Stimulated activated CD8-positive, alpha-beta memory T cell treated with anti-CD3 and anti-CD28 coated beads, Interleukin-4, amount 100 ng/mL, for 4 hours (primary cell): ENCODE measurements around the gene SLC33A1.
"Not testable (repeated sequence)": the region's sequence is repeated elsewhere in the genome, so short reads cannot be mapped to it uniquely, and the experiment has no call there.

ENCODE experiments used
- DNase-seq, 2 donors: peaks; one replicate each; pipeline ENCODE4 v3.0.0-alpha.2; 2020; ENCODE audit warnings: low read depth in 2 of 2, low spot score in 1 of 2

Gene SLC33A1

GRCh38 chr3:155854141-155854940, at the start of gene SLC33A1:
Gene SLC33A1 (minus strand): TSS chr3:155854427. CDS start chr3:155853997, 430 bp downstream.
- DNase-seq, result peak; percentile 95 to 99

DNA sequence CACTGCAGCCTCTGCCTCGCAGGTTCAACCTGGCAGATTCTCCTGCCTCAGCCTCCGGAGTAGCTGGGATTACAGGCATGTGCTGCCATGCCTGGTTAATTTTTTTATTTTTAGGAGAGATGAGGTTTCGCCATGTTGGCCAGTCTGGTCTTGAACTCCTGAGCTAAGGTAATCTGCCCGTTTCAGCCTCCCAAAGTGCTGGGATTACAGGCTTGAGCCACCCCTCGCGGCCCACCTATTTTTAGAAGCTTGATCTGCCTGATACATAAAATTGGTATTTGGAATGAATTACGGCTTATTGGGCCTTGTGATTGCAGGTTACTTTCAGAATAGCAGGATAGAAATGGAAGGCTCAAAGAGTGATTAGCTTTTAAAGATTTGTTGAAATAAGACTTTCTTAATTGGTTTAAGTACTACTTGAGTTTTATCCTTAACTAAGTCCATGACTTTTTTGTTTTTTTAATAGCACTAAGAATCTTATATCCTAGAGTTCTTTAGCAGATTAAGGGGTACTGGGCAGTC, 41.2 kb upstream of the SLC33A1 start:
- no peak for DNase-seq

- no peak for DNase-seq
Observed at GRCh38 chr3:155891321-155891720, 37.1 kb upstream of the SLC33A1 start.

- no peak for DNase-seq
Observed at GRCh38 chr3:155890671-155891190, 36.5 kb upstream of the SLC33A1 start.

- no peak for DNase-seq
Observed at GRCh38 chr3:155889952-155890351, 35.7 kb upstream of the SLC33A1 start.

DNA sequence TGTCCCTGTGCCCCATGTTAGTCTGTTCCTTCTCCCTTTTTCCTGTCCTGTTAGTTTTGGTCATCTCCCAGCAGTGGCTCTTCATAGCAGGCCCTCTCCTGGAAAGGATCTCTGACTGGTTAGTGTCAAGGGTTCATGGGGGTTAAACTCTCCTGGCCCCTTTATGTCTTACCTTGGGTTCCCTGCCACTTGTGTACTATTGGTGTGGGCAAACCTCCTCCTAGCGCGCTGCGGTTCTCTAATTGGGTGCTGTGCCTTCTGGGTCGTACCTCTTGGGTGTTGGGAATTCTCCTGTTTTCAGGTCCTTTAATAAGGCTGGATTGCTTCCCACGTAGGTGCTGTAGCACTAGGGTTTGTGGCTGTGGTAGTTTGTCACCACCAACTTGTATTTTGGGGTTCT, 35.0 kb upstream of the SLC33A1 start:
- DNase-seq, result no peak

- no peak for DNase-seq
Observed at GRCh38 chr3:155886915-155887314, 32.7 kb upstream of the SLC33A1 start.

DNA sequence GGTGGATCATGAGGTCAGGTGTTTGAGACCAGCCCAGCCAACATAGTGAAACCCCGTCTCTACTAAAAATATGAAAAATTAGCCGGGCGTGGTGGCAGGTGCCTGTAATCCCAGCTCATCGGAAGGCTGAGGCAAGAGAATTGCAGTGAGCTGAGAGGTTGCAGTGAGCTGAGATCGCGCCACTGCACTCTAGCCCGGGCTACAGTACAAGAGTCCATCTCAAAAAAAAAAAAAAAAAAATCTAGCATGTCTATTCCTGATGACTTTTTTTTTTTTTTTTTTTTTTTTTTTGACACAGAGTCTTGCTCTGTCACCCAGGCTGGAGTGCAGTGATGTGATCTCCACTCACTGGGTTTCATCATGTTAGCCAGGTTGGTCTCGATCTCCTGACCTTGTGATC, 32.1 kb upstream of the SLC33A1 start:
- DNase-seq, result not testable (repeated sequence)

DNA sequence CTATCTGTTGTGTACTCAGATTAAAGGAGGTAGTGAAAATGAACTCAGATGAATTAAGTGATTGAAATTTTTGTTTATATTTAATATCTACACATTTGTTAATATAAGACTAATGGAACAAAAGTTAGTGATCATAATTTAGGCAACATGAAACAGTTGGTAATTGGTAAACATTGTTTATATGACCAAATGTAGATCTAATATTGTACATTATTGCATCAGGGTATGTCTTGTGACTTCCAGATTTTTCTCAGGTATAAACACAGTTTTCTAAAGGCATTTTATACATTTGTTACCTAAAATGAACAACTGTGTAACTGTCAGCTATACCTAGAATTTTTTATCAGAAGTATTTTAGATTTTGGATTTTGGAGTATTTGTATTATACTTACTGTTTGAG, 31.1 kb upstream of the SLC33A1 start:
- DNase-seq, result no peak

GRCh38 chr3:155884292-155884691, 30.1 kb upstream of the SLC33A1 start:
- DNase-seq, result no peak

DNA sequence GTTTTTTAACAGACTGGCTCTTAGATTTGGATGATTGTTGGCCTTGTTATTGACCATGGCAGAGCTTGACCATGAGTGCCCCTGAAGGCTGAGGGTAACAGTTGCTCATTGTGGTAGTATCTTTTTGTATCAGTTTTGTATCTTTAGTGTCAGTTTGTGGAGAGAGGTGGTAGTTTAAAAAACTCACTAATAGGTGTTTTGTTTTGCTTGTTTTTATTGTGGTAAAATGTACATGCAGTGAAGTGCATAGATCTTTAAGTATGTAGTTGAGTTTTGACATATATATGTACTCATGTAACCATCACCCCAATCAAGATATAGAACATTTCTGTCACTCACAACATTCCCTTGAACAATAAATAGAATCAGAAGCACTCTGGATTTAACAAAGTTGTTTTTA, 26.1 kb upstream of the SLC33A1 start:
- no peak for DNase-seq

GRCh38 chr3:155876503-155876902, 22.3 kb upstream of the SLC33A1 start:
- no peak for DNase-seq

DNA sequence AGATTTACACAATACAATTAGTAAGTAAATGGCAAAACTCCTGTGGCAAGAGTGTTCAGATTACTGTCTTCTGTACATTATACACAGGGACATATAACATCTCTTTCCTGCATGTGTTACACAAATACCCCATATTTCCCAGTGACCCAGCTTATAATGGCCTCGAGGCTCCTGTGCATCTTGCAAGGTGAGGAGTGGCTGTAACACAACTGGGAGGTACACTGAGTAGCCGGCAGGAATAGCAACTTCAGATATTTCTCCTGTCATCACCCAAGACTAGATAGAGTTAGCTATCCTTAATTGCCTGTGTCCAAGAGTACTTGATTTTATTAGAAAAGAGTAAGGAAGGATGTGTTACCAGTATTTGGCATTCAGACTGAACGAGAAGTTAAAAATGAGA, 21.8 kb upstream of the SLC33A1 start:
- DNase-seq, result no peak

DNA sequence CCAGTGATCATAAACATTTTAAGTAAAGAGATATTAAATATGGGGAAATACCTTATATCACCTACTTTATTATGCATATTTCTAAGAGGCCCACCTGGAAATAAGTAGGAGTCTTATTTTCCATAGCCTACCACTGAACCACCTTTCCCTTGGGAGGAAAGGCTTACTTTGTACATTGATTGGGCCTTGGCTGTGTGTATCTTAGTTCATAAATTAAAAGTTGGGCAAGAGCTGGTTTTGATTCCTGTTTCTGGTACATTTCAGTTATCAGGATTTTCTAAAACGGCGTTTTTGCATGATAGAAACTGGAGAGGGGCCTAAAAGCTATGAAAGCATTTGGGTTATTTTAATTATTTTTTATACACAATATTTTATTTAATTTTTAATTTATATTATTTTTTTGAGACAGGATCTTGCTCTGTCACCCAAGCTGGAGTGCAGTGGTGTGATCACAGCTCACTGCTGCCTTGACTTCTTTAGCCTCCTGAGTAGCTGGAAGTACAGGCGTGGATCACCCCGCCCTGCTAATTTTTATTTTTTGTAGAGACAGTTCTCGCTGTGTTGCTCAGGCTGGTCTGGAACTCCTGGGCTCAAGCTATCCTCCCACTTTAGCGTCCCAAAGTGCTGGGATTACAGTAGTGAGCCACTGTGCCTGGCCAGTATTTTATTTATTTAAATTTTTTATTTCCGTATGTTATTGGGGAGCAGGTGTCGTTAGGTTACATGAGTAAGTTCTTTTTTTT, 18.8 kb upstream of the SLC33A1 start:
- no peak for DNase-seq

DNA sequence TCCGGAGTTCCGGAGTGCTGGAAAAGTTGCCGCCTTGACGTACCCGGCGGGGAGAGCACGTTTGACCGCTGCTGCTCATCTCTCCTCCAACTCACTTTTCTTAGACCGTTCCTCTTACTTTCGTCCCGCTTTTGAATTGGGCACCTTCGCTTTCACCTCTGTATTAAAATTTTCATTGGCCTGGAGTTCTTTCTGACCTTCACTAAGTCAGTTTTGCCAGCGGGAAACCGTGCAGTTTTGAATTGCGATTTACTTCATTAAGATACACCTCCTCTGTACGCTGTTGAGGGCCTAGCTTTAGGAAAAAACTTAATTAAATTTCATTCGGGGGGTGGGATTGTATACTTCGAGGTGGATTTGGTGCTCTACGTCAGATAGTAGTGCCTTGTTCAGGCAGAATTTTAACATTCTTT, 17.5 kb upstream of the SLC33A1 start:
- no peak for DNase-seq

DNA sequence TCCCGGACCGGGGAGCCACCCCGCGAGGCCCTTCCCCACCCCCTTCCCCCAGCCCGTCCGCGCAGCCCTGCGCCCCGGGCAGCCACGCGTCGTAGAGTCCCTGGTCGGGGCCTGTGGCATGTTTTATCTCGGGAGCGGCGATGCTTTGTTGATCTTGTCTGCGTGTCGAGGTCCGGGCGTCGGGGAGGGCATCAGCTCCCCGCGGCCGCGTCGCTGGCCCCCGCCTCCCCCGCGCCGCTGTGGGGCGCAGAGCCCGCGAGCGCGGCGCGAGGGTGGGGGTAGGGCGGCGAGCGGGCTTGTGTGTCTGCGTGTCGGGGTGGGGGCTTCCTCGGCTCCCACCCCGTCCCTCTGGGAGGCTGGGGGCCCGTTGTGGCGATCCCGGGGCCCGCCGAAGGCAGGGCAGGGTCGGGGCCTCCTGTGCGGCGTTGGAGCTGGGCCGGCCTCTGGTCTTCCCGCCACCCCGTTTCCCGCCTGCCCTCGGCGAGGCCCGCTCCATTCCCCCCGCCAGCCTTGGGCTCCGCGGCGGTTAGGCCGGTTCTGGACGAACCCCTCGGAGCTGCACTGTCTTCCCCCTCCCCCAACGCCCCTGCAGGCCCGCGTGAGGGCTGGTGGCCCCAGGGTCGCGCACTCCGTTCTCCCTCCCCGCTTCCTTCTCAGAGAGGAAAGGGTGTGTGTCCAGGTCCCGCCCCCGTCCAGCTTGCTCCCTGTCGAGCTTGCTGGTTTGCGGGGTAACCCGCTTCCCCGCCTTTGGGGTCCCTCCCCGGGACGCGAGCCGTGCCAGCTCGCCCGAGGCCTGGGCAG, 16.9 kb upstream of the SLC33A1 start:
- peak in 1 of 2 donors; percentile 24 for DNase-seq

DNA sequence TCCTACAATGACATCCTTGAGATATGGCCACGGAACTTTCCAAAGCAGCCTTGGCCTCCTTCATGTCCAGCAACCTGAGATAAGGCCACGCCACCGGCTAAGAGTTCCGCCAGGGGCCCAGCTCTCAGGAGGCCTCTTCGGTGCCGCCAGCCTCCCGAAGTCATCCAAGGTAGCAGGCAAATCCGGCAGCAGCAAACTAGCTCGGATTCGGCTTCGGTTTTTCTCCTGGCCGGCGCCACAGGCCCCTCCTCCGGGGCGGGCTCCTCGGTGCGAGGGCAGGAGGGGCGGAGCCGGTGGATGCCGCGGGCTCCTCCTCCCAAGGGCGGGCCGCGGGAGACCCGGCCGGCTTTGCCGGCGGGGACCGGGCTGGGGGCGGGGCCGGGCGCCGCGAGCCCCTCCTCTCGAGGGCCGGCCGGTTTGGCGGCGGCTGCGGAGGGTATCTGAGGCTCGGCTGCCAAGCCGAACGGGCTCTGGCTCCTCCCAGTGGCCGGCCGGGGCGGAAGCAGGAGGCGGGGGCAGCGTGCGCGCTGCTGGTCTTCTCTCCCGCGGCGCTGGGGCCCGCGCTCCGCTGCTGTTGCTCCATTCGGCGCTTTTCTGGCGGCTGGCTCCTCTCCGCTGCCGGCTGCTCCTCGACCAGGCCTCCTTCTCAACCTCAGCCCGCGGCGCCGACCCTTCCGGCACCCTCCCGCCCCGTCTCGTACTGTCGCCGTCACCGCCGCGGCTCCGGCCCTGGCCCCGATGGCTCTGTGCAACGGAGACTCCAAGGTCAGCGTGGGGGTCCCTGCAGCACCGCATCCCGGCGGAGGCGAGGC, 16.1 kb upstream of the SLC33A1 start, which contains the start of gene GMPS:
TSS of gene GMPS (plus strand) at position 518 of the 812 bp plus-strand sequence. CDS start at position 739, 221 bp downstream.
- peak; percentile 88 to 91 for DNase-seq

- DNase-seq, result no peak
Observed at GRCh38 chr3:155869691-155870090, 15.5 kb upstream of the SLC33A1 start.

DNA sequence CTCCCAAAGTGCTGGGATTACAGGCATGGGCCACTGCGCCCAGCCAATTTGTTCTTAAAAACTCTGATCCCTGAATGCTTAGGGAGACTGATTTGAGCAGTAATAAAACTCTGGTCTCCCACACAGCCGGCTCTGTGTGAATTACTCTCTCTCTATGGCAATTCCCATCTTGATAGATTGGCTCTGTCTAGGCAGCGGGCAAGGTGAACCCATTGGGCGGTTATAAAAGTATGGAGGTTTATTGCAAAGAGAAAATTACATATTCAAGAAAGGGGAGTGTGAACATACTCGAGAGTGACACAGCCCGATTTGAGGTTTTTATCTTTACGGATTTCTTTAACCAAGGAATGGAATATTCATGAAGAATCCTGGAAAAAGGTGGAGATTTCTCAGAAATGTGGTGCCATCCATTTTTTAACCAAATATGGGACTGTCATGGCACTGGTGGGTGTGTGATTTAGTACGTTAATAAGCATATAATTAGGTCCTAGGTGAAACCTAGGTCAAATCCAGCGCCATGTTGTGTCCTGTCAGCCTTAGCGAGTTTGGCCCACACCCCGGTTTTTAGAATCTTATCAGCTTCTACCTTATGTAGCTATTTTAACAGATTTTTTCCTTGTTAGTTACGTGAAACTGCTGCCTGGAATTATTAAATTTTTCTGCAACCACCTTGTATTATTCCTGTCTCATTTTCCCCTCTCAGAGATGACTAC, 9.0 kb upstream of the SLC33A1 start:
- DNase-seq, result no peak
